Endodermal cell (in vitro differentiated cells): ENCODE measurements around the gene DOCK10. TPM values are rescaled to one million over a fixed set of nuclear protein-coding genes. Genes with fewer than 3 reads are reported as not detected.

Experiments used
- DNase-seq: peaks from one replicate; pipeline ENCODE4 v3.0.0-alpha.2; 2017
- H3K27ac ChIP-seq: 2 replicates; pipeline ENCODE4 v1.5.1; 2013; ENCODE audit warnings: mild to moderate bottlenecking, low read depth, low read length, moderate library complexity
- H3K27me3 ChIP-seq: 2 replicates; pipeline ENCODE4 v1.6.1; 2013; ENCODE audit warnings: mild to moderate bottlenecking, low read length, moderate library complexity; ENCODE audit not compliant: insufficient read depth, control insufficient read depth, poor library complexity, severe bottlenecking
- H3K36me3 ChIP-seq: 2 replicates; pipeline ENCODE4 v1.7.0; 2013; ENCODE audit warnings: mild to moderate bottlenecking, low read length, moderate library complexity; ENCODE audit not compliant: control insufficient read depth, insufficient read depth
- H3K4me1 ChIP-seq: one replicate; pipeline ENCODE4 v1.7.0; 2013; ENCODE audit warnings: low read length; ENCODE audit not compliant: control insufficient read depth, insufficient read depth
- H3K4me3 ChIP-seq: 2 replicates; pipeline ENCODE4 v1.5.1; 2013; ENCODE audit warnings: mild to moderate bottlenecking, low read length, moderate library complexity
- H3K9ac ChIP-seq: 2 replicates; pipeline ENCODE4 v1.6.1; 2013; ENCODE audit warnings: mild to moderate bottlenecking, low read length, moderate library complexity; ENCODE audit not compliant: poor library complexity, severe bottlenecking; ENCODE audit errors: extremely low read depth
- H3K9me3 ChIP-seq: 2 replicates; pipeline ENCODE4 v1.6.1; 2013; ENCODE audit warnings: mild to moderate bottlenecking, low read length, moderate library complexity; ENCODE audit not compliant: control insufficient read depth
- H3K27ac Mint-ChIP-seq: 2 replicates; pipeline ENCODE4 v1.8.0; 2020; ENCODE audit warnings: mixed read lengths
- H3K27me3 Mint-ChIP-seq: 2 replicates; pipeline ENCODE4 v1.8.0; 2021; ENCODE audit warnings: mild to moderate bottlenecking, mixed read lengths; ENCODE audit not compliant: insufficient read depth
- H3K36me3 Mint-ChIP-seq: 2 replicates; pipeline ENCODE4 v1.8.0; 2020; ENCODE audit warnings: low read depth, mixed read lengths
- H3K4me1 Mint-ChIP-seq: 2 replicates; pipeline ENCODE4 v1.8.0; 2020; ENCODE audit warnings: mixed read lengths
- H3K4me3 Mint-ChIP-seq: 2 replicates; pipeline ENCODE4 v1.8.0; 2020; ENCODE audit warnings: mild to moderate bottlenecking, moderate library complexity, mixed read lengths
- H3K9me3 Mint-ChIP-seq: 2 replicates; pipeline ENCODE4 v1.8.0; 2020; ENCODE audit warnings: mild to moderate bottlenecking, mixed read lengths
- WGBS, 2 experiments: methylation state at CpG; one replicate each; pipeline versions ENCODE4 v1.1.5 to v1.1.7; 2013; ENCODE audit warnings: missing lambda C conversion rate in 2 of 2, mixed read lengths in 1 of 2; ENCODE audit not compliant: insufficient coverage in 1 of 2, insufficient read length in 1 of 2; 5-methylcytosine and 5-hydroxymethylcytosine counted together
- total RNA-seq, 2 donors: library from RNA; stranded (reverse); fragmentation: NEBNext Ultra II Directional in 1 of 2; extraction: Animal tissue kit (Norgen Biotek cat#: 25700) in 1 of 2; gene quantifications; 2 replicates in 1 of 2; 3 replicates in 1 of 2; pipeline ENCODE4 v1.2.1, GENCODE V29; 2021
- TF ChIP-seq, protein P1 (sequence below): fragments of 200-600 bp; sonication (generic); conservative IDR thresholded peaks from 2 replicates; pipeline ENCODE4 v1.5.0; 2021; ENCODE audit warnings: antibody characterized with exemption, mild to moderate bottlenecking

The DOCK10 gene
- total RNA-seq, 2 donors from 2014 or later: 0.44 to 1.4 TPM

DNA sequence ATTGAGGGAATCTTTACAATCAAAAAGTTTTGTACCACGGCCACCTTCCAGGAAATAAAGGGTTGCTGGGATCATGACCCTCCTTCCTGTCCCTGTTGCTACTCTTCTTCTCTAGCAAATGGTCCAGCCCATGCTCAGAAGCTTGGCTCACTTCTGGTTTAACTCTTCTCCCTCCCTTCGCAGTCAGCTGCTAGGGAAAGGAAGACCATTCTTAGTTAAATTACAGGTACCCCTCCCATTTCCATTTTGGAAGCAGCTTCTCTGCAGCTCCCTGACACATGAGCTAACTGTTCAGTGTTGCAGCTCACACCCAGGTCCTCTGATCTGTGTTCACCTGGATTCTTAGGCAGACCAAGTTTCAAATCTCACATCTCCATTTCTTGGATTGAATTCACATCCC is 100.3 kb downstream of the DOCK10 start:
- Mint-ChIP-seq H3K4me3 (no peak overlapping the region), H3K9me3 (no peaks in the 10 kb centered on the region), H3K27ac (no peak overlapping the region), H3K36me3 (no peaks in the 10 kb centered on the region), H3K27me3 (peaks cover 9% of the 10 kb centered on the region), H3K4me1 (peaks cover 15% of the 10 kb centered on the region)
- H3K27me3 ChIP-seq: no peaks in the 10 kb centered on the region
- no peak for DNase-seq
- H3K4me1 ChIP-seq: peaks cover 7% of the 10 kb centered on the region
- H3K36me3 ChIP-seq: no peaks in the 10 kb centered on the region
- WGBS, 2 experiments: 78 to 88% methylated on average over 2 of the region's 2 CpGs
- H3K9ac ChIP-seq: no peak overlapping the region
- H3K9me3 ChIP-seq: no peaks in the 10 kb centered on the region
- H3K4me3 ChIP-seq: no peak overlapping the region
- TF ChIP-seq, protein P1, sequence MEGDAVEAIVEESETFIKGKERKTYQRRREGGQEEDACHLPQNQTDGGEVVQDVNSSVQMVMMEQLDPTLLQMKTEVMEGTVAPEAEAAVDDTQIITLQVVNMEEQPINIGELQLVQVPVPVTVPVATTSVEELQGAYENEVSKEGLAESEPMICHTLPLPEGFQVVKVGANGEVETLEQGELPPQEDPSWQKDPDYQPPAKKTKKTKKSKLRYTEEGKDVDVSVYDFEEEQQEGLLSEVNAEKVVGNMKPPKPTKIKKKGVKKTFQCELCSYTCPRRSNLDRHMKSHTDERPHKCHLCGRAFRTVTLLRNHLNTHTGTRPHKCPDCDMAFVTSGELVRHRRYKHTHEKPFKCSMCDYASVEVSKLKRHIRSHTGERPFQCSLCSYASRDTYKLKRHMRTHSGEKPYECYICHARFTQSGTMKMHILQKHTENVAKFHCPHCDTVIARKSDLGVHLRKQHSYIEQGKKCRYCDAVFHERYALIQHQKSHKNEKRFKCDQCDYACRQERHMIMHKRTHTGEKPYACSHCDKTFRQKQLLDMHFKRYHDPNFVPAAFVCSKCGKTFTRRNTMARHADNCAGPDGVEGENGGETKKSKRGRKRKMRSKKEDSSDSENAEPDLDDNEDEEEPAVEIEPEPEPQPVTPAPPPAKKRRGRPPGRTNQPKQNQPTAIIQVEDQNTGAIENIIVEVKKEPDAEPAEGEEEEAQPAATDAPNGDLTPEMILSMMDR: no peak
- no peak overlapping the region for H3K27ac ChIP-seq

DNA sequence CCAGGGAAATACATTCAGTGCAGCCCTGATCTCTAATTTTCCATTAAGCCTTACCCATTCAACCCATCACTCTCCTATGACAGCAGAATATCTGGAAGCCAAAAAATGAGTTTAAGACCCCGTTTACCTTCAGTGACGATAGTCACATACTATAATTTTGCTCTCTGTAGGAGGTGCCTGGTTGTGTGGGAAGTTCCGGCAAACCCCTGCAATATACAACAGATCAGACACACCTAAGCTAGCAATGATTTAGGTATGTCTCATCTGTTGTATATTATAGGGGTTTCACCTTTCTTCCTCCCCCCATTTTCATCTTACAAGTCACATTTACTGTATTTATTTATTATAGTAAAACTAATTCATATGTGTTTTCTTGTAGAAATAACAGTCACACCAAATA is 101.7 kb downstream of the DOCK10 start:
- peaks cover 19% of the 10 kb centered on the region for H3K4me1 Mint-ChIP-seq
- no peak overlapping the region for H3K27ac Mint-ChIP-seq
- DNase-seq: no peak
- Histone ChIP-seq H3K4me3 (no peak overlapping the region), H3K9me3 (no peaks in the 10 kb centered on the region), H3K9ac (no peak overlapping the region), H3K27ac (no peak overlapping the region), H3K27me3 (no peaks in the 10 kb centered on the region), H3K36me3 (no peaks in the 10 kb centered on the region), H3K4me1 (peaks cover 10% of the 10 kb centered on the region)
- H3K27me3 Mint-ChIP-seq: peaks cover 9% of the 10 kb centered on the region
- no peak overlapping the region for H3K4me3 Mint-ChIP-seq
- H3K9me3 Mint-ChIP-seq: no peaks in the 10 kb centered on the region
- TF ChIP-seq, protein P1: no peak
- no peaks in the 10 kb centered on the region for H3K36me3 Mint-ChIP-seq
- 95% methylated on average over 3 of the region's 3 CpGs; no CpG with 5 or more reads in 1 of the 2 experiments for WGBS, 2 experiments

DNA sequence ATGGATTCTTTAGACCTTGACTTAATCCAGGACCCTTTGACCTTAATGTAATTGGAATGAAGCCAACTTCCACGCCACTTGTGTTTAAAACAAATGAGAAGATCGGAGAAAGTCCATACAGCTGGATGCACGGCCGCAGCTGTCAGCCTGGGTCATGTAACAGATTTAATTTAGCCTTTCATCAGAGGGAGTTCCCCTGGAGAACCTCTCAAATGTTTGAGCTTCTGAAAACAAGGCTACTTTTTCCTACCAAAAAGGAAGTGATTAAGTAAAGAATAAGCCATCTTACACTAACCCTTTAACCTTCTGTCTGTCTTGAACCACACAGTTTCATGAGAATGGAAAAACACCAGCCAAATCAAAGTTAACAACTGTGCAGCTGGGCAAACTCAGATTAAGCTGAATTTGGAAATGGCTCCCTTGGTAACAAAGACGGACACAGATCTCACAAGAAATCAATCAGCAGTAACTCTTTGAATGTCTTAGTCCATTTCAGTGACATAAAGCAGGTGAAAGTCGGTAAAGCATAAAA is 103.6 kb downstream of the DOCK10 start:
- Histone ChIP-seq H3K9me3 (no peaks in the 10 kb centered on the region), H3K27me3 (no peaks in the 10 kb centered on the region), H3K4me1 (peaks cover 10% of the 10 kb centered on the region), H3K9ac (no peak overlapping the region), H3K36me3 (no peaks in the 10 kb centered on the region), H3K27ac (peak overlapping the region; percentile 81), H3K4me3 (no peak overlapping the region)
- 73 to 87% methylated on average over 4 to 5 of the region's 6 CpGs for WGBS, 2 experiments
- no peaks in the 10 kb centered on the region for H3K36me3 Mint-ChIP-seq
- no peak for DNase-seq
- no peaks in the 10 kb centered on the region for H3K9me3 Mint-ChIP-seq
- H3K4me1 Mint-ChIP-seq: peaks cover 29% of the 10 kb centered on the region
- TF ChIP-seq, protein P1: no peak
- H3K27ac Mint-ChIP-seq: no peak overlapping the region
- no peak overlapping the region for H3K4me3 Mint-ChIP-seq
- peaks cover 9% of the 10 kb centered on the region for H3K27me3 Mint-ChIP-seq
